ENCODE results near the gene PARP2. TPM values are rescaled to one million over a fixed set of nuclear protein-coding genes. Genes with fewer than 3 reads are reported as not detected.

PARP2 gene
- total RNA-seq, 4 donors from 2014 or later: 7.7 to 39.6 (median 14.2) TPM

DNA sequence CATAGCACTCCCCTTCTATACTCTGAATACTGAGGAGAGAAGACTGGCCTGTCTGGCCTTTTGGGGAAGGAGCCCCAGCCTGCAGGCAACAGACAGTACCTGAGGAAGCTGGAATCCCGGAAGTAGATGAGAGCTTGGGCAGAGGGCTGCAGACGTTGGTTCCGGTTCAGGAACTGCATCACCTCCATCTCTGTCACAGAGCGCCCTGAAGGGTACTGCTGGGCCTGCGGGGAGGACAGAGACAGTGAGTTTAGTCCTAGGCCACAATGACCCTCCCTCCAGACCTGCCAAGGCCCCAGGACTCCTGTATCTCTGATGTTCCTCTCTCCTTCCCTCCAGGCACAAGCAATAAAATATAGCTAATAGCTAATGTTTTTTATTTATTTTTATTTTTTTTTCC lies 41.5 kb downstream of the PARP2 start:
- TF ChIP-seq, protein P1, sequence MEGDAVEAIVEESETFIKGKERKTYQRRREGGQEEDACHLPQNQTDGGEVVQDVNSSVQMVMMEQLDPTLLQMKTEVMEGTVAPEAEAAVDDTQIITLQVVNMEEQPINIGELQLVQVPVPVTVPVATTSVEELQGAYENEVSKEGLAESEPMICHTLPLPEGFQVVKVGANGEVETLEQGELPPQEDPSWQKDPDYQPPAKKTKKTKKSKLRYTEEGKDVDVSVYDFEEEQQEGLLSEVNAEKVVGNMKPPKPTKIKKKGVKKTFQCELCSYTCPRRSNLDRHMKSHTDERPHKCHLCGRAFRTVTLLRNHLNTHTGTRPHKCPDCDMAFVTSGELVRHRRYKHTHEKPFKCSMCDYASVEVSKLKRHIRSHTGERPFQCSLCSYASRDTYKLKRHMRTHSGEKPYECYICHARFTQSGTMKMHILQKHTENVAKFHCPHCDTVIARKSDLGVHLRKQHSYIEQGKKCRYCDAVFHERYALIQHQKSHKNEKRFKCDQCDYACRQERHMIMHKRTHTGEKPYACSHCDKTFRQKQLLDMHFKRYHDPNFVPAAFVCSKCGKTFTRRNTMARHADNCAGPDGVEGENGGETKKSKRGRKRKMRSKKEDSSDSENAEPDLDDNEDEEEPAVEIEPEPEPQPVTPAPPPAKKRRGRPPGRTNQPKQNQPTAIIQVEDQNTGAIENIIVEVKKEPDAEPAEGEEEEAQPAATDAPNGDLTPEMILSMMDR (IDR thresholded peaks at IDR 0.05): no peak
- no peak for TF ChIP-seq POLR2A (IDR thresholded peaks at IDR 0.05)
- DNase-seq: no peak
- no peaks in the 10 kb centered on the region for H3K27me3 ChIP-seq
- H3K4me1 ChIP-seq: no peaks in the 10 kb centered on the region
- no peaks in the 10 kb centered on the region for H3K9me3 ChIP-seq
- H3K4me3 ChIP-seq: no peak overlapping the region
- H3K36me3 ChIP-seq: peaks cover 0 to 97% (median 4%) of the 10 kb centered on the region in 3 donors
- H3K27ac ChIP-seq: no peak overlapping the region

DNA sequence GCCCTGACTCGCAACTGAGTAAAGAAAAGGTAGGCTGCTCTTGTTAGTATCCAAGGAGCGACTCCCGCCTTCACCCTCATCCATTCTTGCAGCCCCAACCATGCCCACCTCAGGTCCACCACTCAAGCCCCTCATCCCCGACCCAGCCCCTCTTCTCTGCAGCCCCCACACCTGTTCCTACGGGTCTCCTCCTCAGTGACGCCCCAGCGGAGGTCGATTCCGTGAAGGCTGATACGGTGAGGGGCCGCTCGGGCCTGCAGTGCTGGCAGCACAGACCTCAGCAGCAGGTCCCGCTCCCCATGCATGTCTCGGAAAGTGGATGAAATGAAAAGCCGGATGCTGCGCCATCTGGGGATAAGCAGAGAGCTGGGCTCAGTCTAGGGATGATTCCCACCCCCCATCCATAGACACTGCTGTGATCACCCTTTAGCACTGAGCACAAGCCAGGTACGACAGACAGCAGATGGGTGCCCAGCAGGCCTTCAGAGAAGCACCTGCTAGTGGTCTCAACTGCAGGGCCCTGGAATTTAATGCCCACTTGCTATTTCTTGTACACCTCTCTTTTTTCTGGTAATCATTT lies 42.9 kb downstream of the PARP2 start:
- no peaks in the 10 kb centered on the region for H3K27me3 ChIP-seq
- H3K4me1 ChIP-seq: no peaks in the 10 kb centered on the region
- no peak overlapping the region for H3K4me3 ChIP-seq
- TF ChIP-seq, protein P1 (IDR thresholded peaks at IDR 0.05): no peak
- no peak for TF ChIP-seq POLR2A (IDR thresholded peaks at IDR 0.05)
- H3K9me3 ChIP-seq: no peaks in the 10 kb centered on the region
- DNase-seq: no peak
- H3K36me3 ChIP-seq: peaks cover 0 to 97% (median 4%) of the 10 kb centered on the region in 3 donors
- H3K27ac ChIP-seq: no peak overlapping the region

DNA sequence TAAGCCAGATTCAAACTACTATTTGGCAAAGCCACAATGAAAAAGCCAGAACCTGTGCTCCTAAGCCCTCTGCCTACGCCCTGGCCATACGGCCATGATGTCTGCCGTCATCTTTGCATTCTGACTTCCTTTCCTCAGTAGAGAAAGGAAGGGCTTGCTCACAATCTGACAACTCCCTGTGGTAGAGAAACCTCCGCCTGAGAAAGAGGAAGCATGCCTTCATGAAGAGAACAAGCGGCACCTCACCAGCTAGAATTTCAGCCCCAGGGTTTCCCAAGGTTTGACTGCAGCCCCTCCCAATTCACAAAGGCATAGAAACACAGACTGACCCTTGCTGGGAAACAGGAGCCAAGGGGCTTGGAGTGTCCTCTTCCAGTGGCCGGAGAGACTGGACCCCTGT lies 44.1 kb downstream of the PARP2 start:
- peaks cover 0 to 97% (median 4%) of the 10 kb centered on the region in 3 donors for H3K36me3 ChIP-seq
- no peaks in the 10 kb centered on the region for H3K27me3 ChIP-seq
- DNase-seq: no peak
- H3K4me3 ChIP-seq: no peak overlapping the region
- no peak overlapping the region for H3K27ac ChIP-seq
- no peaks in the 10 kb centered on the region for H3K9me3 ChIP-seq
- H3K4me1 ChIP-seq: no peaks in the 10 kb centered on the region
- no peak for TF ChIP-seq POLR2A (IDR thresholded peaks at IDR 0.05)
- TF ChIP-seq, protein P1 (IDR thresholded peaks at IDR 0.05): no peak

DNA sequence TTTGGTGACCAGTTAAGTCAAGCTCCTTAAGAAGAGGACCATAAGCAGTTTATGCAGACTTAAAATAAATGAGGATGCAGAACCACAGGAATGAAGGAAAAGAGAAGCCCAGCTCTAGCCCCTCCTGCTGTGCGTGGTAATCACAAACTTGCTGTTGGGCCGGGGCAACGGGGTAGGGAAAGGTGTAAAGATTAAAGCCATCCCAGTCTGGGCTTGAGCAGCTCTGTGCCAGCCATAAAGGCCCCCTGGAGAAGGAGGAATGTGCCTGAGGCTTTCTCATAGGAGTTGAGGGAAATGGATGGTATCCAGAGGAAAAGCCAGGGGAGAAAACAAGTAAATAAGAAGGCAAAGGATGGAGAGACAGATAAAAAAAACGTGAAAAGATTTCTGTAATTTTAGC lies 44.7 kb downstream of the PARP2 start:
- H3K36me3 ChIP-seq: peaks cover 0 to 97% (median 4%) of the 10 kb centered on the region in 3 donors
- no peak overlapping the region for H3K4me3 ChIP-seq

DNA sequence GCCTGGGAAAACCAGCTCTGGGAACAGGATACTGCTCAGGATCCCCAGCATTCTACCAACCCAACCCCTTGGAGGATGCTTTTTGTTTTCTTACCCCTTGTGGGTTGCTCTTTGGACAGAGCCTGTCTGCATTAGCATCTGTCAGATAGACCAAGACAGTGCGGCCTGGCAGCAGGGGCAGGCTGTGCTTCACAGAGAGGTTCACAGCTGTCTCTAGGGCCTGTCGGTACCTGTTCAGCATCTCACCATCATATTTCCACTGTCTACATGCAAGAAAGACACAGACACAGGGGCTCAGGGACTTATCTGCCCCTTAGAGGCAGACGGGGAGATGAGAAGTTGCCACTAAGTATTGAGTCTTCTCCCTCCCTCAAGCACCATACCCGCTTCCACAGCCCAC lies 48.1 kb downstream of the PARP2 start:
- no peak for TF ChIP-seq POLR2A (IDR thresholded peaks at IDR 0.05)
- TF ChIP-seq, protein P1 (IDR thresholded peaks at IDR 0.05): no peak

More for the DNA sequence above, 44.7 kb downstream of the PARP2 start:
- DNase-seq: no peak
- Histone ChIP-seq H3K4me1 (no peaks in the 10 kb centered on the region), H3K27me3 (no peaks in the 10 kb centered on the region), H3K9me3 (no peaks in the 10 kb centered on the region), H3K27ac (no peak overlapping the region)
- TF ChIP-seq, protein P1 (IDR thresholded peaks at IDR 0.05): no peak
- no peak for TF ChIP-seq POLR2A (IDR thresholded peaks at IDR 0.05)

More for the DNA sequence above, 48.1 kb downstream of the PARP2 start:
- Histone ChIP-seq H3K9me3 (no peaks in the 10 kb centered on the region), H3K27ac (no peak overlapping the region), H3K27me3 (no peaks in the 10 kb centered on the region), H3K36me3 (peaks cover 0 to 96% (median 4%) of the 10 kb centered on the region in 3 donors), H3K4me1 (no peaks in the 10 kb centered on the region), H3K4me3 (no peak overlapping the region)
- no peak for DNase-seq
